K562 (cell line): ENCODE results near the gene LILRA6. TPM values are rescaled to one million over a fixed set of nuclear protein-coding genes. Genes with fewer than 3 reads are reported as not detected.

ENCODE experiments used
- BACH1 ChIP-seq: fragments of 200-800 bp; sonication (Bioruptor generic); IDR thresholded peaks from 2 replicates; pipeline ENCODE4 v1.6.1; 2016; ENCODE audit warnings: missing genetic modification characterization, missing compliant biosample characterization
- CREBBP ChIP-seq: IDR thresholded peaks from one replicate; pipeline ENCODE4 v1.6.1; 2012; ENCODE audit warnings: low read depth, mild to moderate bottlenecking, control low read depth, inconsistent platforms, low read length
- ELF4 ChIP-seq: fragments of 450-650 bp; formaldehyde crosslinking; IDR thresholded peaks from 2 replicates; pipeline ENCODE4 v1.4.0; 2022; ENCODE audit warnings: missing genetic modification characterization
- ETV1 ChIP-seq: fragments of 450-650 bp; conservative IDR thresholded peaks from 2 replicates; pipeline ENCODE4 v1.6.1; 2016; ENCODE audit warnings: missing genetic modification characterization, control low read depth, low read depth, missing compliant biosample characterization
- MBD2 ChIP-seq: sonication (generic); IDR thresholded peaks from 2 replicates; pipeline ENCODE4 v1.6.1; 2016; ENCODE audit warnings: low read depth, borderline replicate concordance
- NCOA1 ChIP-seq: fragments of 450-650 bp; IDR thresholded peaks from 2 replicates; pipeline ENCODE4 v1.6.1; 2016; ENCODE audit warnings: low read depth
- NCOR1 ChIP-seq: fragments of 450-650 bp; IDR thresholded peaks from 2 replicates; pipeline ENCODE4 v1.6.1; 2016; ENCODE audit warnings: mild to moderate bottlenecking, moderate library complexity
- NR4A1 ChIP-seq, 2 experiments: fragments of 250-450 bp in 1 of 2; fragments of 450-650 bp in 1 of 2; sonication (Bioruptor Pico) in 1 of 2; IDR thresholded peaks; 2 replicates each; pipeline versions ENCODE4 v1.4.0 to v1.6.1; 2016 to 2020; ENCODE audit warnings: mild to moderate bottlenecking in 2 of 2, missing compliant biosample characterization in 1 of 2, missing genetic modification characterization in 1 of 2, moderate library complexity in 1 of 2
- SIN3A ChIP-seq, 2 experiments: fragments of 150-350 bp in 1 of 2; IDR thresholded peaks; 2 replicates each; pipeline ENCODE4 v1.6.1; 2011 to 2016; ENCODE audit warnings: borderline replicate concordance in 2 of 2, low read depth in 2 of 2, low read length in 2 of 2, mild to moderate bottlenecking in 2 of 2, moderate library complexity in 2 of 2; ENCODE audit not compliant: control insufficient read depth in 1 of 2
- SMARCA5 ChIP-seq: fragments of 450-650 bp; IDR thresholded peaks from 2 replicates; pipeline ENCODE4 v1.6.1; 2016
- TAF15 ChIP-seq: fragments of 200-400 bp; formaldehyde crosslinking; IDR thresholded peaks from 2 replicates; pipeline ENCODE4 v1.6.1; 2017; ENCODE audit warnings: mild to moderate bottlenecking, low read depth, low read length, moderate library complexity
- WHSC1 ChIP-seq: IDR thresholded peaks from one replicate; pipeline ENCODE4 v1.6.1; 2012; ENCODE audit warnings: low read length, control low read depth, inconsistent platforms
- ZNF644 ChIP-seq: fragments of 200-800 bp; sonication (Bioruptor generic); IDR thresholded peaks from 2 replicates; pipeline ENCODE4 v1.6.1; 2016; ENCODE audit warnings: low read depth, missing genetic modification characterization, missing compliant biosample characterization
- ZNF668 ChIP-seq: fragments of 250-450 bp; sonication (Bioruptor Pico); IDR thresholded peaks from 2 replicates; pipeline ENCODE4 v1.8.0; 2022; ENCODE audit warnings: mild to moderate bottlenecking, inconsistent platforms
- polyA plus RNA-seq, 8 experiments: library from polyadenylated mRNA; depleted of rRNA in 4 of 8; stranded (reverse) in 5 of 8; unstranded in 3 of 8; fragments of >200 nt; fragmentation: Nextera tagmentation in 2 of 8; fragmentation: Illumina TruSeq in 1 of 8; extraction: Ambion mirVana in 2 of 8; extraction: Trizol in 1 of 8; gene quantifications; 2 replicates each; pipeline versions ENCODE4 v1.2.1 to v1.2.3, GENCODE V29; 2011 to 2014; ENCODE audit warnings: inconsistent platforms in 1 of 8, missing spikeins in 1 of 8
- total RNA-seq, 7 experiments: library from RNA; depleted of rRNA in 6 of 7; stranded (reverse); fragments of >200 nt in 6 of 7; fragmentation: Illumina TruSeq in 2 of 7; extraction: Trizol in 2 of 7; gene quantifications; 2 replicates each; pipeline versions ENCODE4 v1.2.1 to v1.2.3, GENCODE V29; 2011 to 2021; ENCODE audit warnings: low replicate concordance in 1 of 7
- TF ChIP-seq, protein P1 (sequence below), 2 experiments: fragments of 150-350 bp in 1 of 2; IDR thresholded peaks; 2 replicates each; pipeline ENCODE4 v1.6.1; 2012 to 2016; ENCODE audit warnings: low read depth in 2 of 2, low read length in 2 of 2, mild to moderate bottlenecking in 1 of 2, moderate library complexity in 1 of 2
- TF ChIP-seq, protein P2 (sequence below), 2 experiments: fragments of 450-650 bp; conservative IDR thresholded peaks; 2 replicates each; pipeline ENCODE4 v1.6.1; 2017; ENCODE audit warnings: mild to moderate bottlenecking in 2 of 2, moderate library complexity in 2 of 2
- TF ChIP-seq, protein P3 (sequence below), 2 experiments: IDR thresholded peaks; 2 replicates each; pipeline ENCODE4 v1.6.1; 2012; ENCODE audit warnings: improper control_type of control experiment in 2 of 2, low read depth in 2 of 2, low read length in 2 of 2, borderline replicate concordance in 1 of 2

Gene LILRA6
- total and polyA plus RNA-seq, 9 of the 15 experiments (the other 6 are each of a cell fraction or from before 2014, with no cell fraction given), result 0.03 TPM; not detected in 8

DNA sequence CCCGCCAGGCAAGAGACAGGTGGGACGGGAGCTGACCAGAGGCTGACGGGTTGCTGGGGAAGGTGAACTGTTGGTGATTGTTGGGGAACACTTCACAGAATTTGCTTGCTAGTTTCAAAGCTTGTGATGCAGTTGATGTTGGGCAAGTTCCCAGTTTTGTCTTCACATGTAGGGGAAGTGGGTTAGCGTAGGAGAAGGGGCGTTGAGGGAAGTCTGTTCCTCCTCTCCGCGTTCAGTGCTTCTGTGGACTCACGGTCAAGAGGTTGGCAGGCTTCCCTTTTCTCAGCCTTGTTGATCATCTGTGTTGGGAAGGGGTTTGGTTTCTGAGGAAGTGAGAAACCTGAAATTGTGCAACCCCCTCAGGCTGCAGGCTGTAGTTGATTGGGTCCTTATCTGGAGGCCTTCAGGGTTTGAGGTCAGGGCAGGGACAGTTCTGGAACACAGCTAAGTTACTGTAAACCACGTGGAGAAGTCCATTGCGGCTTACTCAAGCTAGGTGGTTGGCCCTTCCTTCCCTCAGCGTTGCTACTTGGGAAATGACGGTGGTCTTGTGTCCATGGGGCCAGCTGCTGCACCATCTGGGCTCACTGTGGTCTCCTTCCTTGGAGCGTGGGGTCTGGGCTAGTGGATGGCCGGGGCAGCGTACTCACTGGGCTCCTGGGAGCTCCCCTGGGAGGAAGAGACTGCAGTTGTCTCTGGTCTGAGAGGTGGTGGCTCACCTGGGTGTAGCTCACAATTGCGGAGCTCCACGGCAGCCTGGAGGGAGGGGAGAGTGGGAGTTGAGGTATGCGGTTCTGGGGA, 34.4 kb downstream of the LILRA6 start (continued):
- TF ChIP-seq NCOA1 (peak; percentile 84), BACH1 (tag) (peak; percentile 70; the same call in 1 of the 2 replicates), ETV1 (tag) (peak; percentile 70), TAF15 (0 out of 2 replicates have a peak, but pooled peaks have one; percentile 87), ZNF644 (peak; percentile 65; the same call in 1 of the 2 replicates), WHSC1 (no peak), SIN3A (IDR thresholded peaks at IDR 0.05; ENCODE audit: borderline replicate concordance in 2 of 2, control insufficient read depth in 1 of 2, low read depth in 2 of 2, low read length in 2 of 2) (peak; percentile 55 to 72; a peak in 2 of 4 replicates), ELF4 (CRISPR knock-in tag) (peak; percentile 78), SMARCA5 (no peak), NCOR1 (peak; percentile 92), CREBBP (no peak), NR4A1 (CRISPR knock-in tag; IDR thresholded peaks at IDR 0.05) (0 out of 2 replicates have a peak, but pooled peaks have one; percentile 59), NR4A1 (tag; IDR thresholded peaks at IDR 0.05) (peak; percentile 83), ZNF668 (CRISPR knock-in tag) (no peak), MBD2 (no peak; the same call in 1 of the 2 replicates)
- TF ChIP-seq, protein P1, sequence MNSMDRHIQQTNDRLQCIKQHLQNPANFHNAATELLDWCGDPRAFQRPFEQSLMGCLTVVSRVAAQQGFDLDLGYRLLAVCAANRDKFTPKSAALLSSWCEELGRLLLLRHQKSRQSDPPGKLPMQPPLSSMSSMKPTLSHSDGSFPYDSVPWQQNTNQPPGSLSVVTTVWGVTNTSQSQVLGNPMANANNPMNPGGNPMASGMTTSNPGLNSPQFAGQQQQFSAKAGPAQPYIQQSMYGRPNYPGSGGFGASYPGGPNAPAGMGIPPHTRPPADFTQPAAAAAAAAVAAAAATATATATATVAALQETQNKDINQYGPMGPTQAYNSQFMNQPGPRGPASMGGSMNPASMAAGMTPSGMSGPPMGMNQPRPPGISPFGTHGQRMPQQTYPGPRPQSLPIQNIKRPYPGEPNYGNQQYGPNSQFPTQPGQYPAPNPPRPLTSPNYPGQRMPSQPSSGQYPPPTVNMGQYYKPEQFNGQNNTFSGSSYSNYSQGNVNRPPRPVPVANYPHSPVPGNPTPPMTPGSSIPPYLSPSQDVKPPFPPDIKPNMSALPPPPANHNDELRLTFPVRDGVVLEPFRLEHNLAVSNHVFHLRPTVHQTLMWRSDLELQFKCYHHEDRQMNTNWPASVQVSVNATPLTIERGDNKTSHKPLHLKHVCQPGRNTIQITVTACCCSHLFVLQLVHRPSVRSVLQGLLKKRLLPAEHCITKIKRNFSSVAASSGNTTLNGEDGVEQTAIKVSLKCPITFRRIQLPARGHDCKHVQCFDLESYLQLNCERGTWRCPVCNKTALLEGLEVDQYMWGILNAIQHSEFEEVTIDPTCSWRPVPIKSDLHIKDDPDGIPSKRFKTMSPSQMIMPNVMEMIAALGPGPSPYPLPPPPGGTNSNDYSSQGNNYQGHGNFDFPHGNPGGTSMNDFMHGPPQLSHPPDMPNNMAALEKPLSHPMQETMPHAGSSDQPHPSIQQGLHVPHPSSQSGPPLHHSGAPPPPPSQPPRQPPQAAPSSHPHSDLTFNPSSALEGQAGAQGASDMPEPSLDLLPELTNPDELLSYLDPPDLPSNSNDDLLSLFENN (IDR thresholded peaks at IDR 0.05; ENCODE audit: low read depth in 2 of 2, low read length in 2 of 2), result peak in 1 of 2 experiments; percentile 84; a peak in 2 of 4 replicates
- TF ChIP-seq, protein P2, sequence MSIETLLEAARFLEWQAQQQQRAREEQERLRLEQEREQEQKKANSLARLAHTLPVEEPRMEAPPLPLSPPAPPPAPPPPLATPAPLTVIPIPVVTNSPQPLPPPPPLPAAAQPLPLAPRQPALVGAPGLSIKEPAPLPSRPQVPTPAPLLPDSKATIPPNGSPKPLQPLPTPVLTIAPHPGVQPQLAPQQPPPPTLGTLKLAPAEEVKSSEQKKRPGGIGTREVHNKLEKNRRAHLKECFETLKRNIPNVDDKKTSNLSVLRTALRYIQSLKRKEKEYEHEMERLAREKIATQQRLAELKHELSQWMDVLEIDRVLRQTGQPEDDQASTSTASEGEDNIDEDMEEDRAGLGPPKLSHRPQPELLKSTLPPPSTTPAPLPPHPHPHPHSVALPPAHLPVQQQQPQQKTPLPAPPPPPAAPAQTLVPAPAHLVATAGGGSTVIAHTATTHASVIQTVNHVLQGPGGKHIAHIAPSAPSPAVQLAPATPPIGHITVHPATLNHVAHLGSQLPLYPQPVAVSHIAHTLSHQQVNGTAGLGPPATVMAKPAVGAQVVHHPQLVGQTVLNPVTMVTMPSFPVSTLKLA (conservative IDR thresholded peaks at IDR 0.05), result peak; percentile 96 to 98
- TF ChIP-seq, protein P3, sequence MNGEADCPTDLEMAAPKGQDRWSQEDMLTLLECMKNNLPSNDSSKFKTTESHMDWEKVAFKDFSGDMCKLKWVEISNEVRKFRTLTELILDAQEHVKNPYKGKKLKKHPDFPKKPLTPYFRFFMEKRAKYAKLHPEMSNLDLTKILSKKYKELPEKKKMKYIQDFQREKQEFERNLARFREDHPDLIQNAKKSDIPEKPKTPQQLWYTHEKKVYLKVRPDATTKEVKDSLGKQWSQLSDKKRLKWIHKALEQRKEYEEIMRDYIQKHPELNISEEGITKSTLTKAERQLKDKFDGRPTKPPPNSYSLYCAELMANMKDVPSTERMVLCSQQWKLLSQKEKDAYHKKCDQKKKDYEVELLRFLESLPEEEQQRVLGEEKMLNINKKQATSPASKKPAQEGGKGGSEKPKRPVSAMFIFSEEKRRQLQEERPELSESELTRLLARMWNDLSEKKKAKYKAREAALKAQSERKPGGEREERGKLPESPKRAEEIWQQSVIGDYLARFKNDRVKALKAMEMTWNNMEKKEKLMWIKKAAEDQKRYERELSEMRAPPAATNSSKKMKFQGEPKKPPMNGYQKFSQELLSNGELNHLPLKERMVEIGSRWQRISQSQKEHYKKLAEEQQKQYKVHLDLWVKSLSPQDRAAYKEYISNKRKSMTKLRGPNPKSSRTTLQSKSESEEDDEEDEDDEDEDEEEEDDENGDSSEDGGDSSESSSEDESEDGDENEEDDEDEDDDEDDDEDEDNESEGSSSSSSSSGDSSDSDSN (IDR thresholded peaks at IDR 0.05; ENCODE audit: borderline replicate concordance in 1 of 2, low read depth in 2 of 2, low read length in 2 of 2), result no peak
